ENCODE measurements around the gene ABL1. TPM values are rescaled to one million over a fixed set of nuclear protein-coding genes. Genes with fewer than 3 reads are reported as not detected.
A peak's percentile ranks its signal among the peaks of the same experiment; 100 is the strongest.

ABL1 gene
- total and polyA plus RNA-seq, 4 donors = 23.3 to 60.0 (median 37.7) TPM

- WGBS, 2 donors = 96 to 97% methylated on average over 3 of the region's 3 CpGs
- Histone ChIP-seq H3K9ac (ENCODE audit: insufficient read depth in 1 of 2, low read length in 2 of 2) (no peak overlapping the region), H3K4me3 (no peak overlapping the region), H3K27me3 (ENCODE audit: control insufficient read depth in 3 of 3, insufficient read depth in 3 of 3, low read length in 2 of 3) (no peaks in the 10 kb centered on the region), H3K27ac (ENCODE audit: low read depth in 1 of 2, low read length in 1 of 2) (no peak overlapping the region), H3K36me3 (ENCODE audit: control insufficient read depth in 4 of 4, insufficient read depth in 4 of 4, low read length in 4 of 4) (peaks cover 0 to 26% (median 6%) of the 10 kb centered on the region in 4 donors), H3K4me1 (ENCODE audit: control insufficient read depth in 5 of 5, insufficient read depth in 5 of 5, low read length in 5 of 5) (peaks cover 0 to 3% (median 0%) of the 10 kb centered on the region in 5 donors), H3K9me3 (ENCODE audit: control insufficient read depth in 4 of 4, insufficient read depth in 3 of 4, low read length in 3 of 4) (no peaks in the 10 kb centered on the region)
- ATAC-seq (ENCODE audit: insufficient read depth, low FRiP score) = no peak
- TF ChIP-seq, protein P1, sequence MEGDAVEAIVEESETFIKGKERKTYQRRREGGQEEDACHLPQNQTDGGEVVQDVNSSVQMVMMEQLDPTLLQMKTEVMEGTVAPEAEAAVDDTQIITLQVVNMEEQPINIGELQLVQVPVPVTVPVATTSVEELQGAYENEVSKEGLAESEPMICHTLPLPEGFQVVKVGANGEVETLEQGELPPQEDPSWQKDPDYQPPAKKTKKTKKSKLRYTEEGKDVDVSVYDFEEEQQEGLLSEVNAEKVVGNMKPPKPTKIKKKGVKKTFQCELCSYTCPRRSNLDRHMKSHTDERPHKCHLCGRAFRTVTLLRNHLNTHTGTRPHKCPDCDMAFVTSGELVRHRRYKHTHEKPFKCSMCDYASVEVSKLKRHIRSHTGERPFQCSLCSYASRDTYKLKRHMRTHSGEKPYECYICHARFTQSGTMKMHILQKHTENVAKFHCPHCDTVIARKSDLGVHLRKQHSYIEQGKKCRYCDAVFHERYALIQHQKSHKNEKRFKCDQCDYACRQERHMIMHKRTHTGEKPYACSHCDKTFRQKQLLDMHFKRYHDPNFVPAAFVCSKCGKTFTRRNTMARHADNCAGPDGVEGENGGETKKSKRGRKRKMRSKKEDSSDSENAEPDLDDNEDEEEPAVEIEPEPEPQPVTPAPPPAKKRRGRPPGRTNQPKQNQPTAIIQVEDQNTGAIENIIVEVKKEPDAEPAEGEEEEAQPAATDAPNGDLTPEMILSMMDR (IDR thresholded peaks at IDR 0.05; ENCODE audit: control extremely low read depth, extremely low read depth) = no peak
- DNase-seq = no peak
These were observed 33.2 kb downstream of the ABL1 start for GRCh38 chr9:130868230-130868629.

GRCh38 chr9:130869250-130869649 lies 34.2 kb downstream of the ABL1 start:
- H3K4me3 ChIP-seq = no peak overlapping the region
- peaks cover 0 to 35% (median 12%) of the 10 kb centered on the region in 4 donors for H3K36me3 ChIP-seq (ENCODE audit: control insufficient read depth in 4 of 4, insufficient read depth in 4 of 4, low read length in 4 of 4)
- no peak for ATAC-seq (ENCODE audit: insufficient read depth, low FRiP score)
- H3K9me3 ChIP-seq (ENCODE audit: control insufficient read depth in 4 of 4, insufficient read depth in 3 of 4, low read length in 3 of 4) = no peaks in the 10 kb centered on the region
- TF ChIP-seq, protein P1 (IDR thresholded peaks at IDR 0.05; ENCODE audit: control extremely low read depth, extremely low read depth) = no peak
- DNase-seq = peak; percentile 64 to 76 (median 68)
- no peaks in the 10 kb centered on the region for H3K27me3 ChIP-seq (ENCODE audit: control insufficient read depth in 3 of 3, insufficient read depth in 3 of 3, low read length in 2 of 3)
- no peak overlapping the region for H3K9ac ChIP-seq (ENCODE audit: insufficient read depth in 1 of 2, low read length in 2 of 2)
- WGBS, 2 donors = 77 to 83% methylated on average over 8 of the region's 8 CpGs
- H3K4me1 ChIP-seq (ENCODE audit: control insufficient read depth in 5 of 5, insufficient read depth in 5 of 5, low read length in 5 of 5) = peaks cover 0 to 3% (median 0%) of the 10 kb centered on the region in 5 donors
- no peak overlapping the region for H3K27ac ChIP-seq (ENCODE audit: low read depth in 1 of 2, low read length in 1 of 2)

- DNase-seq = no peak
- Histone ChIP-seq H3K9ac (ENCODE audit: insufficient read depth in 1 of 2, low read length in 2 of 2) (no peak overlapping the region), H3K9me3 (ENCODE audit: control insufficient read depth in 4 of 4, insufficient read depth in 3 of 4, low read length in 3 of 4) (no peaks in the 10 kb centered on the region), H3K4me1 (ENCODE audit: control insufficient read depth in 5 of 5, insufficient read depth in 5 of 5, low read length in 5 of 5) (peaks cover 0 to 3% (median 0%) of the 10 kb centered on the region in 5 donors), H3K27me3 (ENCODE audit: control insufficient read depth in 3 of 3, insufficient read depth in 3 of 3, low read length in 2 of 3) (no peaks in the 10 kb centered on the region), H3K36me3 (ENCODE audit: control insufficient read depth in 4 of 4, insufficient read depth in 4 of 4, low read length in 4 of 4) (peaks cover 0 to 44% (median 13%) of the 10 kb centered on the region in 4 donors), H3K4me3 (no peak overlapping the region), H3K27ac (ENCODE audit: low read depth in 1 of 2, low read length in 1 of 2) (peak overlapping the region in 1 of 2 donors; percentile 92)
- ATAC-seq (ENCODE audit: insufficient read depth, low FRiP score) = no peak
- TF ChIP-seq, protein P1 (IDR thresholded peaks at IDR 0.05; ENCODE audit: control extremely low read depth, extremely low read depth) = no peak
- WGBS, 2 donors = 91 to 94% methylated on average over 17 of the region's 17 CpGs
These were observed 35.7 kb downstream of the ABL1 start for GRCh38 chr9:130870491-130871381.

Measured in lung (tissue), 12 donors.